GM21825 (cell line): ENCODE results near the gene ARFGAP1.

Source experiments
- ATAC-seq: cut with Tn5 transposase; IDR thresholded peaks from one replicate; pipeline ENCODE4 v1.9.1; 2021; ENCODE audit warnings: mild to moderate bottlenecking, moderate library complexity; ENCODE audit not compliant: unreplicated experiment

ARFGAP1 gene

DNA sequence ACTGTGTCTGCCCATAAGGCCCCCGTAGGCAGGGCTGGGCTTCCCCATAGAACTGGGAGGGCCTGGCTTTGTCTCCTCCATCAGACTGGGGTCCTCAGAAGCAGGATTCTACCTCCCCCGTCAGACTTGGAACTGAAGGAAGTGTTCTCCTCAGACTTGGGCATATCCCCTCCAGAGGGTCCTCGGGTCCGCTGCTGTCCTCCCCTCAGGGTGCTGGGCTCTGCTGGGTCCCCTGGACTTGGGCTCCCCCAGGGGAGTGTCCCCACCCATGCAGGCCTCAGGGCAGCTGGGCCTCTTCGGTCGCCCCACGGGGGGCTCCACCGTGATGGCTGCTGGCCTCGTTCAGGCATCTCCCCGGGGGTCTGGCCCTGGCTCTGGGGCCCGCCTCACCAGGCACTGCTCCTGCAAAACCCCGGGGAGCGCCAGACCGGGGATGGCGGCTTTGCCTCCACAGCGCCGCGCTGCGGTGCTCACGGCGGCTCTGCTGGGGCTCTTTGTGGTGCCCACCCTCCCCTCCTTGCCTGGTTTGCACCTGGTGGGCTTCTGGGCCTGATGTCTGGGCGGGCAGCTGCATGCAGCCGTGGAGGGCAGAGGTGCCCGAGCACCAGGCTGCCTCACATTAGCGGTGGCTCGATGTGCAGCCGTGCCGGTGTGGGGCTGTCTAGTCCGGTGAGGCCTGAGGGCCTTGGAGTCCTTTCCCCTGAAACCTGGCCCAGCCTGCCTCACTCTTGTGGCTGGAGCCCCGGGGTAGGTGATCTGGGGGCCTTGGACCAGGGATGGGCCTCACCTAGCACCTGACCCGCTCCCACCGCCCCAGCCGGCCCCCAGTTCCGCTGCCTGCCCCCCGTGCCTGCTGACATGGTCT, 34.3 kb downstream of the ARFGAP1 start:
- no peak for ATAC-seq

DNA sequence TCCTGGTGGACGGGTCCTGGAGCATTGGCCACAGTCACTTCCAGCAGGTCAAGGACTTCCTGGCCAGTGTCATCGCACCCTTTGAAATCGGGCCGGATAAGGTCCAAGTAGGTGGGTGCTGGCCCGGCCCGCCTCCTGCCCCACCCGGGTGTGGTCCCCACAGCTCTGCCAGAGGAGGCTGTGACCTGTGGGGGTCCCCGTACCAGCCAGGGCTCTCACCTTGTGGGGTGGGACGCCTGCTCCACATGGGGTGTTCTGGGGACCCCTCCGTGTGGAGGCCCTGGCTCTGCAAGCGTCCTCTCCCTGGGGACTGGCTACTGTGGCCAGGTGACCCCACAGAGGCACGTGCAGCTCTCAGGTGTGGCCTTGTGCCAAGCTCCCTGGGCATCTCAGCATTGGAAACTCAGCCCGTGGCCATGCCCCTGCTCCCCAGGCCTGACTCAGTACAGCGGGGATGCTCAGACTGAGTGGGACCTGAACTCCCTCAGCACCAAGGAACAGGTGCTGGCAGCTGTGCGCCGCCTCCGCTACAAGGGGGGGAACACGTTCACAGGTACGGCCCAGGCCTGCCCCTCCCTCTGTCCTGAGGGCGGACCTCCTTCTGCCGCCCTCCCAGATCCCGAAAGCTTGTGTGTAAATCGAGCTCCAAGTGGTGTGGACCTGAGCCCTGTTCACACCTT, 35.1 kb downstream of the ARFGAP1 start:
- ATAC-seq, result no peak

DNA sequence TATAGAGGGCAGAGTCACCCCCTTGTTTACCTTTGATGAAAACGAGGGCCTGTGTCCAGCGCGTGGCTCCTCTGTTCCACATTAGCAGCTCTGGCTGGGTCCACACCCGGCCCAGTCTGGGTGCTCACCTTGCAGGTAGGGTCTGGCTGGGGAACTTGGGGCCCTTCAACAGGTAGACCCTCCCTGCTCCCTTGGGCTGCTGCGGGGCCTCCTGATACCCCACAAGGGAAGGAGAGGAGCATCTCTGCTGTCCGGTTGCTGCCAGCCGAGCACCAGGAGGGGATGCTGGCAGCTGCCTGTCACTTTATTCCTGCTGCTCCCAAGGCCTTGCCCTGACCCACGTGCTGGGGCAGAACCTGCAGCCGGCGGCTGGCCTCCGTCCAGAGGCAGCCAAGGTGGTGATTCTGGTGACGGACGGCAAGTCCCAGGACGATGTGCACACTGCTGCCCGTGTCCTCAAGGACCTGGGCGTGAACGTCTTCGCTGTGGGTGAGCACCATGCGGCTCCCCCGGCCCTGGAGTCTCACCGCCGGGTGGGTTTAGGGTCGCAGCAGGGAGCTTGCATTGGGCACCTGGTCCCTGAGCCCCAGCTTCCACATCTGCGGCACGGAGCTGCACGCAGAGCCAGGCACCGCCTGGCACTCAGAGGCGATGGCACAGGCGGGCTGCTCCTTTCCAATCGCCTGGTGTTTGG, 35.8 kb downstream of the ARFGAP1 start:
- ATAC-seq, result no peak

DNA sequence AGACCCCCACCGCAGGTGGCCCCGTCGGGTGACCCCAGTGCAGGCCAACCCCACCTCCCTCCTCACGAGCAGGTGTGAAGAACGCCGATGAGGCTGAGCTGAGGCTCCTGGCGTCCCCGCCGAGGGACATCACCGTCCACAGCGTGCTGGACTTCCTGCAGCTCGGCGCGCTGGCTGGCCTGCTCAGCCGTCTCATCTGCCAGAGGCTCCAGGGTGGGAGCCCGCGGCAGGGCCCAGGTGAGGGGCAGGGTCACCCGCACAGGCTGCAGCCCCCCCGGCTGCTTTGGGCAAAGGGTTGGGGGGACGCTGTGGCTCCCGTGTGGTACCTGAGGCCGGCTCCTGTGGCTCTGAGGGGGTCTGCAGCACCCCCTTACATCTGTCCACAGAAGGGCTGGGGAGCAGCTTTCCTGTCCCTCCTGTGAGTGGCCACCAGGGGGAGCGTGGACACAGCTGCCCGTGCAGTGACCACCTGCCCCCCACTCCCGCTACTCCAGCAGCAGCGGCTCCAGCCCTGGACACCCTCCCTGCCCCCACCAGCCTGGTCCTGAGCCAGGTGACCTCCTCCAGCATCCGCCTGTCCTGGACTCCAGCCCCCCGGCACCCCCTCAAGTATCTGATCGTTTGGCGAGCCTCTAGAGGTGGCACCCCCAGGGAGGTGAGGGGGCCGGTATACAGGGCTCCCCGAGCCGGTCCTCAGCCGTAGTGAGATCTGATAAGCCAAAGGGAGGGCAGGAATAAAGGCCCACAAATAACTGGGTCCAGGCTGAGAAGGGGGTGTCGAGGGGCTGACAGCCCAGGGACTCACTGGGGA, 36.9 kb downstream of the ARFGAP1 start:
- no peak for ATAC-seq

DNA sequence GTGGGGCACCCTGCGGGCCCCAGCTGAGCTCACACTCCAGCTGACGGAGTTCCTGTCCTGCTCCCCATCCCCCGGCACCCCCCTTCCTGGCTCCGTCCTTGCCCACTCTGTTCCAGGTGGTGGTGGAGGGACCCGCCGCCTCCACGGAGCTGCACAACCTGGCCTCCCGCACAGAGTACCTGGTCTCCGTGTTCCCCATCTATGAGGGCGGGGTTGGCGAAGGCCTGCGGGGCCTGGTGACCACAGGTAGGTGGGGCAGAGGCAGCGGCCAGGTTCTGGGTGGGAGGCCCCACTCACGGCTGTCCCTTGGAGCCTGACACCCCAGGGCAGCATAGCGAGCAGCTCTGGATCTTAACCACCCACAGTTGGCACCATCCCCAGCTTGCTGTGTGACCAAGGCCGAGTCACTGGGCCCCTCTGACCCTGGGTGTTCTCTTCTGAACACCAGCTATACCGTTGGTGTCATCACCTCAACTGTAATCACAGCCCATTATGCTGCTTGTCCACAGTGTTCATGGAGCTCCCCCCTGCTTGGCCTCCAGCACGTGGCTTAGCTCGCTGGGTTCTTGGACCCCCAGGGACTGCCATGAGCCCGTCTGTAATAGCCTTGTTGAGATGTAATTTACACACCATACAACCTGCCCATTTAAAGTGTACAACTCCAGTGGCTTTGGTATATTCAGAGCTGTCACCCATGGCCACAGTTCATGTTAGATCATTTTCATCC, 37.8 kb downstream of the ARFGAP1 start:
- no peak for ATAC-seq

DNA sequence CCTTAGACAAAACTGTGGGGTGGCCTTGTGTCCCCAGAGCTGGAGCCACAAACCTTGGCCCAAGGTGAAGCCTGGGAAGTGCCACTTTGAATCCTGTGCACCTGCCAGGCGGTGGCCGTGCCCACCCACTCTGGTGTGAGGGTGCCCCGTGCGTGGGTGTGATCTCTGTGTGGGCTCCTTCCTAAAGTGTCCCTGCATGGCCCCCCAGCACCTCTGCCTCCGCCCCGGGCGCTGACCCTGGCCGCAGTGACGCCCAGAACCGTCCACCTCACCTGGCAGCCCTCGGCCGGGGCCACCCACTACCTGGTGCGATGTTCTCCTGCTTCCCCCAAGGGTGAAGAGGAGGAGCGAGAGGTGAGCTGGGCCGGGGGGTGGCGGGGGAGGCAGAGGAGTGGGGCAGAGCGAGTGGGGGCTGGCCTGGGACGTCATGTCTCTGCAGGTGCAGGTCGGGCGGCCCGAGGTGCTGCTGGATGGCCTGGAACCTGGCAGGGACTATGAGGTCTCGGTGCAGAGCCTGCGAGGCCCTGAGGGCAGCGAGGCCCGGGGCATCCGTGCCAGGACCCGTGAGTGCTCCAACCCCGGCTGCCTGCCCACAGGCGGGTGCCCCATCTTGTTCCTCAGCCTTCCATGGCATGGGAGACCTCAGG, 38.7 kb downstream of the ARFGAP1 start:
- ATAC-seq, result no peak

DNA sequence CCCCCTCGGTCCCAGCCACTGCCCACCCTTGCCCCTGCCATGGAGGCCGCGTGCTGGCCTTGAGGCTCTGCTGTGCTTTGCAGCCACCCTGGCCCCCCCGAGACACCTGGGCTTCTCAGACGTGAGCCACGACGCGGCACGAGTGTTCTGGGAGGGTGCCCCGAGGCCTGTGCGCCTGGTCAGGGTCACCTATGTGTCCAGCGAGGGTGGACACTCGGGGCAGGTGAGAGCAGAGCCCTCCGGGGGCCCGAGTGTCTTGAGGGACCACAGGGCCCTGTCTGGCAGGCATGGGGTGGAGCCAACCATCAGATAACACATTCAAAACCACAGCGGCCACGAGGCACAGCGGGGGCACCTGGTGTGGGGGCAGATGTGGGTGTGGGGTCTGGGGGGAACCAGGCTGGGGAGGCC, 39.2 kb downstream of the ARFGAP1 start:
- no peak for ATAC-seq

DNA sequence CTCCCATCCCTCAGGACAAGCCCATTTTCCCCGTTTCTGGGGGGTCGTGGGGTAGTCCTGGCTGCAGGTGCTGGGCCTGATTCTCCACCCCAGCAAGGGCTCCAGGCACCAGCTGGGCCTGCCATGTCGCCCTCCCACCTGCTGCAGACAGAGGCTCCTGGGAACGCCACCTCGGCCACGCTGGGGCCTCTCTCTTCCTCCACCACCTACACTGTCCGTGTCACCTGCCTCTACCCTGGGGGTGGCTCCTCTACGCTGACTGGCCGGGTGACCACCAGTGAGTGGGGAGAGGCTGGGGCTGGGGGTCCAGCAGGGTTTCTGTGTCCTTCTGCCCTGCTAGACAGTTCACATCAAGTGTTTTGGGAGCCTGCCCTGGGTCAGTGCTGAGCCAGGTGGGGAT, 39.7 kb downstream of the ARFGAP1 start:
- no peak for ATAC-seq

DNA sequence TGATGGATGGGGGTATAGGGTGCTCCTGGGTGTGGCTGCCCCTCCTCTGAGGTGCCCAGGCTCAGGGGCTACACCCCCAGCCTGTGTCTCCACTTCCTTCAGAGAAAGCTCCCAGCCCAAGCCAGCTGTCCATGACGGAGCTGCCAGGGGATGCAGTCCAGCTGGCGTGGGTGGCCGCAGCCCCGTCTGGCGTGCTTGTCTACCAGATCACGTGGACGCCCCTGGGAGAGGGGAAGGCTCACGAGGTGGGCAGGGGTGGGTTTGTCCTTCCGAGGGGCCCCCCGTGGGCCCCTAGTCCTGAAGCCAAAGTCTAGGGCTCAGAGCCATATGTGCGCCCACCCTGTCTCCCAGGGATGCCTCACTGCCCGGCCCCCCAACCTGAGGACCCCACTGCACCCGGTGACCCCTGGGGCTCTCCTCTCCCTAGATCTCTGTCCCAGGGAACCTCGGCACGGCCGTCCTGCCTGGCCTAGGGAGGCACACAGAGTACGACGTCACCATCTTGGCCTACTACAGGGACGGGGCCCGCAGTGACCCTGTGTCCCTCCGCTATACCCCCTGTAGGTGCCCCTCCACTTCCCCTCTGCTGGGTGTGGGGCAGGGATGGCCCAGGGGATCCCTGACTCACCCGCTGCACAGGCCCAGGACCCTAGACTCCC, 40.2 kb downstream of the ARFGAP1 start:
- no peak for ATAC-seq

DNA sequence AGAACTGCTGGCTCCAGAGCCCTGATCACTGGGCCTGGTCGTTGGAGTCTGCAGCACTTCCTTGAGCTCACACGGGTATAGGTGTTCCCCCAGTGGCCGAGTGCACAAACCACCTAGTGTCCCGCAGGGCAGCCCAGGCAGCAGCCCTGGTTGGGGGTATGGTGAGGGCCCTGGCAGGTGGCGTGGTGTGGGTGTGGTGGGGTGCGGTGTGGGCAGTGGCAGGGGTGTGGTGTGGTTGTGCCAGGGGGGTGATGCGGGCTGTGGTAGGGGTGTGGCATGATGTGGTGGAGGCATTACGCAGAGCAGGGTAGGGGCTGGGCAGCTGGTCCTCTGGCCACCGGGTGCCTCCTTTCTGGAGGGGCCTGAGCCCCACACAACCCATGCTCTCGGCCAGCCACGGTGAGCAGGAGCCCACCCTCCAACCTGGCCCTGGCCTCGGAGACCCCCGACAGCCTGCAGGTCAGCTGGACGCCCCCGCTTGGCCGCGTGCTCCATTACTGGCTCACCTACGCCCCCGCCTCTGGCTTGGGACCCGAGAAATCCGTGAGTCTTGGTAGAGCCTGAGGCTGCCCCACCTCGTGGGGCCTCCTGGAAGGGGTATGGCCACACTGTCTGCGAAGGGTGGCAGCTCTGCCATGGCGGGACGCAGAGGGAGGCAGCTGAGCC, 40.9 kb downstream of the ARFGAP1 start:
- ATAC-seq, result no peak

DNA sequence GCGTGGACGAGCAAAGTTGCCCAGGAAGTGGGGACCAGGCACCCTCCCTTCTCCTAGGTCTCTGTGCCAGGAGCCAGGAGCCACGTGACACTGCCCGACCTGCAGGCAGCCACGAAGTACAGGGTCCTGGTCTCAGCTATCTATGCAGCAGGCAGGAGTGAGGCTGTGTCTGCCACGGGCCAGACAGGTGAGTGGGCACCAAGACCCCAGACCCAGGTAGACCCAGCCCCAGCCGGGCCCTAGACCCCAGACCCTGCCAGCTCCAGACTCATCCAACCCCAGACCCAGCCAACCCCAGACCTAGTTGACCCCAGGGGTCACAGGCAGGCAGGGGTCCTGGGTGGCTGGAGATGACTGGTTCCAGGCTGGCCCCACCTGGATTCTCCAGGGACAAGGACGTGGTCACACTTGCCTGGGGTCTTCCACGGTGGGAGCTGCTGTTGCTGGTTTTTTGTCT, 41.4 kb downstream of the ARFGAP1 start:
- ATAC-seq, result no peak

DNA sequence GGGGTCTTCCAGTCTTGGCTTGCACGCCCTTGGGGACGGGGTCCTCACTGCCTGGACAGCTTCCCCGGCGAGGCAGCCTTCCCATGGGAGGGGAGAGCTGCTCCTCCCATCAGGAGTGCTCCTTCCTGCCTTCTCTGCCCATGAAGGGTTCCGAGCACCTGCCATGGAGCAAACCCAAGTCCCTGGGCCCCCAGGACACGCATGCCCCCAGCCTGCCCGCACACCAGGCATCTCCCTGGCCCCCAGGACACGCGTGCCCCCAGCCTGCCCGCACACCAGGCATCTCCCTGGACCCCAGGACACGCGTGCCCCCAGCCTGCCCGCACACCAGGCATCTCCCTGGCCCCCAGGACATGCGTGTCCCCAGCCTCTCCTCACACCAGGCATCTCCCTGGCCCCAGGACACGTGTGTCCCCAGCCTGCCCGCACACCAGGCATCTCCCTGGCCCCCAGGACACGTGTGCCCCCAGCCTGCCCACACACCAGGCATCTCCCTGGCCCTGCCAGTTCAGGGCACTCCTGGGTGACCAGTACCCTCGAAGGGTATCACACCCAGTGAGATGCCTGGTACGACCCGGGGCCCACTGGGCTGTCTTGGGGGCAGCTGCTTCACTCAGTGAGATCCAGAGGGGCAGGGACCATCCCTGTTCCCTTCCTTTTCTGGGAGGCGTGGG, 42.1 kb downstream of the ARFGAP1 start:
- no peak for ATAC-seq

DNA sequence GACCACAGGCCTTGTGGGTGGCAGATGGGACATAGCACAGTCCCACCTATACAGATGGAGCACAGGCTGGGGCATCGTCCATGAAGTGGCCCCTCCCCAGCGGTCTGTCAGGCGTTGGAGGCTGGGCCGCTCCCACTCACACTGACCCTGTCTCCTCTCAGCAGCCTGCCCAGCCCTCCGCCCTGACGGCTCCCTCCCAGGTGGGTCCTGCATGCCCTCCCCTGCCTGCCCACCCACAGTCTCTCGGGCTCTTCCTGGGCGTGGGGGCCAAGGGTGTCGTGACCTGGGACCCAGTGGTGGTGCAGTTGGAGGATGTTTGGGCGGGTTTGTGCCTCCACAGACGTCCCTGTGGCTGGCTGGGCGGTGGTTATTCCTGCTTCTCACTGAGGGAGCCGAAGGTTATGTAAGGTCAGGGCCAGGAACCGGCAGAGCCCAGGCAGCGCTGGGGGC, 42.7 kb downstream of the ARFGAP1 start:
- no peak for ATAC-seq

DNA sequence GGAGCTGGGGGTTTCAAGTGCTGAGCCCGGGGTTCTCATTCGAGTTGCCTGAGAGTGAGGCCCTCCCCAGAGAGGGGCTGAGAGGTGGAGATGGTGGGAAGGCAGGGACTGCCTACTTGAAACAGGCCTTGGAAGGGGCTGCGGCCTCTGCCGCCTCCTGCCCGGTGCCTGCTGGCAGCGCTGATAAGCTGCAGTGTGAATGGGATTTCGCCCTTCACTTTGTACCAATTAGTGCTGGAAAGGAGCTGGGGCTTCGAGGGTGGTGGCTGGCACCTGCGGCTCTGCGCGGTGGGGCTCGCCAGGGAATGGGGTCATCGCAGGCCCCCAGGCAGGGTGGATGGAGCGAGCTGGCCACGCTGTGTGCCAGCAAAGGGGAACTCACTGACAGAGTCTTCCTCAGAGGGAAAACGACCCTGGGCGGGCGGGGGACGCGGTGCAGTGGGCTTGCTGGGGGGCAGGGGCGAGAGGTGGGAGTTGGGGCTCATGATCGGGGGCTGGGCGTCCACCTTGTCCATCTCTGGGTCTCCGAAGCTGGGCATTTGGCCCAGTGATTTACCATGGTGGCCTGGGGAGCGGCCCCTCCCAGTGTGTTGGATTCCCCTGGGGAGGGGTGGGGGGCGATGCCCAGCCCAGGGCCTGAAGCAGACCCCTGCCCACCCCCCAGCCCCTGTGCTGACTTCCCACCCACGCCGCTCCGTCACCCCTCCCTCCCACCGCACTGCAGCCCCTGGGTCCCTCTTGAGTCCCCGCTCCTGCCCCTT, 43.3 kb downstream of the ARFGAP1 start:
- no peak for ATAC-seq

DNA sequence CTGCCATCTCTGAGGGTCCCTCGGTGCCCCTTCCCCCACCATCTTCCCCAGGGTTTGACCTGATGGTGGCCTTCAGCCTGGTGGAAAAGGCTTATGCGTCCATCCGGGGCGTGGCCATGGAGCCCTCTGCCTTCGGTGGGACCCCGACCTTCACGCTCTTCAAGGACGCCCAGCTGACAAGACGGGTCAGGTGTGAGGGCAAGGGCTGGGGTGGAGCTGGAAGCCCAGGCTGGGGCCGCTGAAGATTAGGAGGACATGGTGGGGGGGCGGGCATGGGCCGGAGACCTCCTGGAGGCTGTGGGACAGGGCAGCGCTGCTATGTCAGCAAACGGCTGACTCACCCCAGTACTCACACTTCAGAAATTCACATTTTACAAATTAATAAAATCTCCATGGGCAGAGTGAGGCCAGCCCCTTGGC, 43.9 kb downstream of the ARFGAP1 start:
- no peak for ATAC-seq

DNA sequence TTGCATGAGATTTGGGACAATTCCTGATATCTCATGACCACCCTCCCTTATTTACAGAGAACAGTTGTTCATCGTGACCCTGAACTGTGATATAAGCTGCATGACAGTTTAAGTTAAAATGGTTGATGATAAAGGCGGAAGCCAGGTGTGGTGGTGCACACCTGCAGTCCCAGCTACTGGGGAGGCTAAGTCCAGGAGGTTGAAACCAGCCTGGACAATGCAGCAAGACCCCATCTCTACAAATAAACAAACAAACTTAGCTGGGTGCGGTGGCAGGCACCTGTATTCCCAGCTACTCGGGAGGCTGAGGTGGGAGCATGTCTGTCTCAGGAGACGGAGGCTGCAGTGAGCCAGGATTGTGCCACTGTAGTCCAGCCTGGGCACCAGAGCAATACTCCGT, 44.4 kb downstream of the ARFGAP1 start:
- ATAC-seq, result no peak

DNA sequence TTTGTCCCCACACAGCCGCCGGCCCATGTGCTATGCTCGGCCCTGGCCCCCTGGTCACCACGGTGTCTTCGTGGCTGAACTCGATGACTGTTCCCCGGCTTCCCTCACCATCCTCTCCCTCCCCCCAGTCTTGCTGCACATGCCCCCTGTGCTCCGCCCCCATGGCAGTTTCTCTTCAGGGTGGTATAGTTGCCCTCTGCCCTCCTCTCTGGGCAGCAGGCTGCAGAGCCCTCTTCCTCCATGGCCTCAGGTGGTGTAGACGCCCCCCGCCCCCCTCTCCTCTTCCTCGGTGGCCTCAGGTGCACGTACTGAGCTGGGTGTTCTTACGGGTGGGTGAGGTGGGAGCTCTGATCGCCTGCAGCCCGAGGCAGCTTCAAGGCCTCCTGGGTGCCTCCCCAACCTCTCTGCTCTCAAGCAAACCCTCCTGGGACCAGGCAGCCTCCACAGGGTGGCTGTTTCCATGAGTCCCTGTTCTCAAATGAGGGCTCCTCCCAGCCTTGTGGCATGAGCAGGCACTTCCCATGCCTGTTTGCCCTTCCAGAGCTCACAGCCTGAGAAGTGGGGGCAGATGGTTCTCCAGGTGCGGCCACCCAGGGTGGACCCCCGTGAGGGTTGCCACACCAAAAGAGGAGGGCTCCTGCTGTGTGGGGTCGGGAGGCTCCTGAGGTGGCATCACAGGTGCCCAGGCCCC, 45.1 kb downstream of the ARFGAP1 start:
- no peak for ATAC-seq
